ENCODE measurements around the gene HCFC1R1.

The HCFC1R1 gene

DNA sequence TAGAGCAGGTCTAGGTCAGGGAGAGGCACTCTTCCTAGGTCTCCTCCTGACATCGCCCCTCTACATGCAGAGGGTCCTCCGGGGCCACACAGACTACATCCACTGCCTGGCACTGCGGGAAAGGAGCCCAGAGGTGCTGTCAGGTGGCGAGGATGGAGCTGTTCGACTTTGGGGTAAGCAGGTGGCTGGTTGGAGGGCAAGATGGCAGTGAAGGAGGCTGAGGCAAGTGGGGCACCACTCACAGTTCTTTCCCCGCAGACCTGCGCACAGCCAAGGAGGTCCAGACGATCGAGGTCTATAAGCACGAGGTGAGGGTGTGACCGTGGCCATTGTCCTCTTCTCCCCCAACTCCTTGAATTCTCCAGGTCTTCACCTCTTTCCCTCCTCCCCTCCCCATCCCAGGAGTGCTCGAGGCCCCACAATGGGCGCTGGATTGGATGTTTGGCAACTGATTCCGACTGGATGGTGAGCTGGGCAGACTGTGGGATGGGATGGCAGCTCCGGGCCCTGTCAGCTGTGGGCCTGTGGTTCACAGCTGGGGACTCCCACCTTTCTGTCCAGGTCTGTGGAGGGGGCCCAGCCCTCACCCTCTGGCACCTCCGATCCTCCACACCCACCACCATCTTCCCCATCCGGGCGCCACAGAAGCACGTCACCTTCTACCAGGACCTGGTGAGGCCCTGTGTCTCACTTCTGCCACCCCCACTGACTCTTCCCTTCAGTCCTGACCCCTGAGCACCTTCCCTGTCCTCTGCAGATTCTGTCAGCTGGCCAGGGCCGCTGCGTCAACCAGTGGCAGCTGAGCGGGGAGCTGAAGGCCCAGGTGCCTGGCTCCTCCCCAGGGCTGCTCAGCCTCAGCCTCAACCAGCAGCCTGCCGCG lies 3.1 kb upstream of the HCFC1R1 start:
- in situ Hi-C loops (cut with HindIII; ENCODE audit: low sequenced_read_pairs), result no loop called here
- TF ChIP-seq, protein P1, sequence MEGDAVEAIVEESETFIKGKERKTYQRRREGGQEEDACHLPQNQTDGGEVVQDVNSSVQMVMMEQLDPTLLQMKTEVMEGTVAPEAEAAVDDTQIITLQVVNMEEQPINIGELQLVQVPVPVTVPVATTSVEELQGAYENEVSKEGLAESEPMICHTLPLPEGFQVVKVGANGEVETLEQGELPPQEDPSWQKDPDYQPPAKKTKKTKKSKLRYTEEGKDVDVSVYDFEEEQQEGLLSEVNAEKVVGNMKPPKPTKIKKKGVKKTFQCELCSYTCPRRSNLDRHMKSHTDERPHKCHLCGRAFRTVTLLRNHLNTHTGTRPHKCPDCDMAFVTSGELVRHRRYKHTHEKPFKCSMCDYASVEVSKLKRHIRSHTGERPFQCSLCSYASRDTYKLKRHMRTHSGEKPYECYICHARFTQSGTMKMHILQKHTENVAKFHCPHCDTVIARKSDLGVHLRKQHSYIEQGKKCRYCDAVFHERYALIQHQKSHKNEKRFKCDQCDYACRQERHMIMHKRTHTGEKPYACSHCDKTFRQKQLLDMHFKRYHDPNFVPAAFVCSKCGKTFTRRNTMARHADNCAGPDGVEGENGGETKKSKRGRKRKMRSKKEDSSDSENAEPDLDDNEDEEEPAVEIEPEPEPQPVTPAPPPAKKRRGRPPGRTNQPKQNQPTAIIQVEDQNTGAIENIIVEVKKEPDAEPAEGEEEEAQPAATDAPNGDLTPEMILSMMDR (IDR thresholded peaks at IDR 0.05; ENCODE audit: low read depth, low read length, missing control alignments), result no peak
- DNase-seq (ENCODE audit: low read depth), result no peak
- H3K4me3 ChIP-seq (ENCODE audit: low read depth, low read length), result no peak overlapping the region

GRCh38 chr16:3026003-3026378 lies 2.2 kb upstream of the HCFC1R1 start:
- H3K4me3 ChIP-seq (ENCODE audit: low read depth, low read length), result no peak overlapping the region
- DNase-seq (ENCODE audit: low read depth), result no peak
- in situ Hi-C loops (cut with HindIII; ENCODE audit: low sequenced_read_pairs), result no loop called here
- TF ChIP-seq, protein P1 (IDR thresholded peaks at IDR 0.05; ENCODE audit: low read depth, low read length, missing control alignments), result no peak

GRCh38 chr16:3025032-3026002 lies 1.6 kb upstream of the HCFC1R1 start:
- in situ Hi-C loops (cut with HindIII; ENCODE audit: low sequenced_read_pairs), result no loop called here
- TF ChIP-seq, protein P1 (IDR thresholded peaks at IDR 0.05; ENCODE audit: low read depth, low read length, missing control alignments), result no peak
- H3K4me3 ChIP-seq (ENCODE audit: low read depth, low read length), result no peak overlapping the region
- DNase-seq (ENCODE audit: low read depth), result no peak

DNA sequence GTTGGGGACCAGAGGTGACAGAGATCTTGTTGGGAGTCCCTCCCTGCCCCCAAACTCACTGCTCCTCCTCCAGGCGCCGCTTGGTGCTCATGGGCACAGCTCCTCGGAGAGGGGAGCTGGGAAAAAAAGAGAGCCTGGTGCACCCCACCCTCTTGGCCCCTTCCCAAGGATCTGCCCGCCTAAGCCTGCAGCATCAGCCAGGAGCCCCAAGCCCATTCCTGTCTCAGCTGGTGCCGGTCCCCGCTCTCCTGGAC lies 400 bp downstream of the HCFC1R1 start:
- no peak for DNase-seq (ENCODE audit: low read depth)
- peak overlapping the region; percentile 93 for H3K4me3 ChIP-seq (ENCODE audit: low read depth, low read length)
- in situ Hi-C loops (cut with HindIII; ENCODE audit: low sequenced_read_pairs), result no loop called here
- TF ChIP-seq, protein P1 (IDR thresholded peaks at IDR 0.05; ENCODE audit: low read depth, low read length, missing control alignments), result no peak

GRCh38 chr16:3022684-3023414 lies 893 bp downstream of the HCFC1R1 start:
- H3K4me3 ChIP-seq (ENCODE audit: low read depth, low read length), result peak overlapping the region; percentile 93

More at GRCh38 chr16:3022684-3023414, 893 bp downstream of the HCFC1R1 start:
- in situ Hi-C loops (cut with HindIII; ENCODE audit: low sequenced_read_pairs), result no loop called here
- TF ChIP-seq, protein P1 (IDR thresholded peaks at IDR 0.05; ENCODE audit: low read depth, low read length, missing control alignments), result no peak
- no peak for DNase-seq (ENCODE audit: low read depth)
